Measurements from ENCODE around the gene SCAF1.
"Not testable (repeated sequence)": the region's sequence is repeated elsewhere in the genome, so short reads cannot be mapped to it uniquely, and the experiment has no call there.

Gene SCAF1

GRCh38 chr19:49631610-49632192, 10.3 kb upstream of the SCAF1 start:
- DNase-seq (ENCODE audit: insufficient read length, low spot score) (no peak), FAIRE-seq (no peak)
- no peak for TF ChIP-seq POLR2A (IDR thresholded peaks at IDR 0.05; ENCODE audit: low read depth, low read length)

- no peak for TF ChIP-seq POLR2A (IDR thresholded peaks at IDR 0.05; ENCODE audit: low read depth, low read length)
- FAIRE-seq, result no peak
Measured at GRCh38 chr19:49632576-49632975, 9.4 kb upstream of the SCAF1 start.

DNA sequence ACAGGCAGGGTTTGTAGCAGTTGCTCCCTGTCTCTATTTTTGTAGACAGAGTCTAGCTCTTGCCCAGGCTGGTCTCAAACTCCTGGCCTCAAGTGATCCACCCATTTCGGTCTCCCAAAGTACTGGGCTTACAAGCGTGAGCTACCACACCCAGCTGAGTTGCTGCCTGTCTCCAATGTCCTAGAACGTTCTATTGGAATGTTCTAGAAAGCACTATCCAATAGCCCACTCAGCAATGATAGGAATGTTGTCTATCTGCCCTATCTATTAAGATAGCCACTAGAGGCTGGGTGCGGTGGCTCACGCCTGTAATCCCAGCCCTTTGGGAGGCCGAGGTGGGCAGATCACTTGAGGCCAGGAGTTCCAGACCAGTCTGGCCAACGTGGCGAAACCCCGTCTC, 8.7 kb upstream of the SCAF1 start:
- FAIRE-seq; DNase-seq (ENCODE audit: insufficient read length, low spot score): not testable (repeated sequence)

More at GRCh38 chr19:49632576-49632975, 9.4 kb upstream of the SCAF1 start:
- no peak for DNase-seq (ENCODE audit: insufficient read length, low spot score)

DNA sequence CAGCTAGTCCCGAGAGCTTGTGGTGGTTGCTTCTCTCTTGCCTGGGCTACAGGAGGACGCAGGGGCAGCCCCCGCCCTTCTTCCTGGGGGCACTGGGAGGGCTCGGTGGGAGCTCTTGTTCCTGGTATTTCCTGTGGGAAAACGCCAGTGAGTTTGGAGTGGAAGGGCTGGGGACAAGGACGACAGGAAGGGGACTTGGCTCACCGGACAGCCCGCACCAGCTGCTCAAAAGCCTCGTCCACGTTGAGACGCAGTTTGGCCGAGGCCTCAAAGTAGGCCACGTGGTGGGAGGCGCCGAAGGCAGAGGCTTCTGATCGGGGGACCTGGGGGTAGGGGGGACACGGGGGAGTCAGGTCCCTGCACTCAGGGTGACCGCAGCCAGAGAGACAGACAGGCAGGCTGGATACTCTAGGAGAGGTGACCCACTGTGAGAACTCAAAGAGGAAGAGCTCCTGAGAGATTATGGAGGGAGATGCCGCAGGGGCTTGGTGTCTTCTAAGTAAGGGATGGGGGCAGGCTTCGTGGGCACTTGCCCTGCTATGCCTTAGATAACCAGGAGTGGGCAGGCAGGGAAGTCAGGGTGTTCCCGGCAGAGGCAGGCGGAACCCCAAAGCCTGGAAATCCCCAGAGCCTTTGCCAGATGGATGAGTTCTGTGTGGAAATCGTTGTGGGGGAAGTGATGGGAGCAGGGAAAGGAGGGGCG, 6.3 kb upstream of the SCAF1 start:
- no peak for DNase-seq (ENCODE audit: insufficient read length, low spot score)
- TF ChIP-seq POLR2A (IDR thresholded peaks at IDR 0.05; ENCODE audit: low read depth, low read length), result no peak
- FAIRE-seq, result no peak

GRCh38 chr19:49636233-49636932, 5.6 kb upstream of the SCAF1 start:
- no peak for FAIRE-seq
- TF ChIP-seq POLR2A (IDR thresholded peaks at IDR 0.05; ENCODE audit: low read depth, low read length), result no peak

GRCh38 chr19:49637821-49638738, 3.9 kb upstream of the SCAF1 start:
- DNase-seq (ENCODE audit: insufficient read length, low spot score), result peak; percentile 93
- TF ChIP-seq POLR2A (IDR thresholded peaks at IDR 0.05; ENCODE audit: low read depth, low read length), result 0 out of 2 replicates have a peak, but pooled peaks have one; percentile 28
- FAIRE-seq, result no peak

More at GRCh38 chr19:49636233-49636932, 5.6 kb upstream of the SCAF1 start:
- no peak for DNase-seq (ENCODE audit: insufficient read length, low spot score)

- peak; percentile 45 for TF ChIP-seq POLR2A (IDR thresholded peaks at IDR 0.05; ENCODE audit: low read depth, low read length)
- DNase-seq (ENCODE audit: insufficient read length, low spot score), result no peak
- FAIRE-seq, result no peak
Measured at GRCh38 chr19:49639401-49640112, 2.5 kb upstream of the SCAF1 start.

- DNase-seq (ENCODE audit: insufficient read length, low spot score) (peak; percentile 99), FAIRE-seq (peak; percentile 82)
- TF ChIP-seq POLR2A (IDR thresholded peaks at IDR 0.05; ENCODE audit: low read depth, low read length), result peak; percentile 53
Measured at GRCh38 chr19:49640113-49640898, 1.7 kb upstream of the SCAF1 start, which contains the start of gene RRAS. RRAS (minus strand) TSS chr19:49640143; CDS start chr19:49640098, 45 bp downstream.

DNA sequence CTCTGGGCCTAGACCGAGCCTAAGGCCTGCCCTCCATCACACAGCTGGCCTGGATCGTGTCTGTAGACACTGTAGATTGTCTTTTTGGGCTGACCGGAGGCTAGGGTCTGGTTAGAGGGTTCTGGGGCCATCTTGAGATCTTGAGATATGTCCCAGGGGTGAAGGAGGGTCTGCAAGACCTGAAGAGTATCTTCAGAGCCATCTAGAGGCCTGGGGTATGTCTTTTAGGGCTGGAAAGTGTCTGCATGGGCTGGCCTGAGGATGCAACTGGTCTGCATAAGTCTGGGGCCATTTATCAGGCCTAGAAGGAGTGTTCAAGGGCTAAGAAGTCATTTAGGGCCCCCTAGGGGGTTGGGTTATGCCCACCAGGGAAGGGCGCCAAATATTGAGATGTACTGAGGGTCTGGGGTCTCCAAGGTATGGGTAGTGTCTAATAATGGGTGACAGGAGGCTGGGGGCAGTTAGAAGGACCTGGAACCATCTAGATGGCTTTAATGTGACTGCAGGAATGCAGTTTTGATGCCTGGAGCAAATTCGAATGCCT, 555 bp downstream of the SCAF1 start:
- no peak for DNase-seq (ENCODE audit: insufficient read length, low spot score)

GRCh38 chr19:49643466-49643865, 1.5 kb downstream of the SCAF1 start:
- no peak for FAIRE-seq
- DNase-seq (ENCODE audit: insufficient read length, low spot score), result no peak
- TF ChIP-seq POLR2A (IDR thresholded peaks at IDR 0.05; ENCODE audit: low read depth, low read length), result no peak

More for the DNA sequence above, 555 bp downstream of the SCAF1 start:
- no peak for FAIRE-seq
- TF ChIP-seq POLR2A (IDR thresholded peaks at IDR 0.05; ENCODE audit: low read depth, low read length), result no peak

DNA sequence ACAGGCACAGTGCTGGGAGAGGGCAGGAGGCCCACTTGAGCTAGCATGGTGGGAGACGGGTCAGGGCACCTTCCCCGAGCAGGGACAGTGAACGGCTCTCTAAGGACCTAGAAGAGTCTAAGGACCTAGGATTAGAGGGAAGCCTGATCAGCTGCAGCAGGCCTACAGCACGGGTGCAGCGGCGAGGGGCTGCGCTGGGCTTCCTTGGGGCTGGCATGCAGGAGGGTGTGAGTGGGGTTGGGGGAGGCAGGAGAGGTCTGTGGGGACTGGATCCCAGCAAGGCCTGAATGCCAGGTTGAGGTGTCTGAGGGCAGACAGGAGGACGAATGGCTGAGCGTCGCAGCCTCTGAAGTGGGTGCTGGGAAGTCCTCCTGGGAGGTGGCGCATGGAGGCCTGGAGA, 3.6 kb downstream of the SCAF1 start:
- DNase-seq (ENCODE audit: insufficient read length, low spot score) (no peak), FAIRE-seq (no peak)
- TF ChIP-seq POLR2A (IDR thresholded peaks at IDR 0.05; ENCODE audit: low read depth, low read length), result no peak

DNA sequence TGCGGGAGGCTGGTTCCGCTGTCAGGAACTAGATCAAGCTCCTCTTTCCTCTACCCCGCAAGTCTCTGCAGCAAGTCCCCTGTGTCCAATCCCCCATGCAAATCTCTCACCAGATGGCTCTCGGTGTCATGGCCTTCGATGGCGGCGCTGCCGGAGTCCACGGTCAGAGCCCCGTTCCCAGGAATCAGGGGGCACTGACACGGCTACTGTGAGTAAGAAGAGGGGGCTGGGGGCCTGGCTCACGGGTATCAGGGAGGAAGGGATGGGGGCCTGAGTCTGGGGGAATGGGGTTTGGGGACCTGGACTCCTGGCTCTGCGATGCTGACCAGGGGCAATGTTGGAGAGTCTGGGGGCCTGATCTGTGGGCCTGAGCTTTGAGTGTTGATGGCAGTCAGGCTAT, 4.0 kb downstream of the SCAF1 start:
- TF ChIP-seq POLR2A (IDR thresholded peaks at IDR 0.05; ENCODE audit: low read depth, low read length), result no peak
- DNase-seq (ENCODE audit: insufficient read length, low spot score), result no peak
- no peak for FAIRE-seq
